ENCODE measurements around the gene DECR2. TPM values are rescaled to one million over a fixed set of nuclear protein-coding genes. Genes with fewer than 3 reads are reported as not detected.

DECR2 gene
- total and polyA plus RNA-seq, 10 of the 15 experiments (the other 5 are each of a cell fraction or from before 2014, with no cell fraction given), result 0.53 to 20.3 (median 6.0) TPM

- H3K27ac ChIP-seq (ENCODE audit: control insufficient read depth, insufficient read depth), result no peak overlapping the region
- no peaks in the 10 kb centered on the region for H3K9me3 ChIP-seq (replicated peaks; ENCODE audit: control insufficient read depth, insufficient read depth, low read length)
- BruUV-seq (replicated peaks), result no TSS peak
- H2AFZ ChIP-seq (ENCODE audit: control insufficient read depth, low read depth, low read length), result no peak overlapping the region
- no peak overlapping the region for H3K4me3 ChIP-seq
- DNase-seq (ENCODE audit: low read depth, low spot score) (no peak), FAIRE-seq (no peak), ATAC-seq (no peak)
- in situ Hi-C loops (cut with MboI) (no loop called here), intact Hi-C loops (cut with micrococcal nuclease; ENCODE audit: unreplicated experiment) (no loop called here)
- H3K4me1 ChIP-seq (ENCODE audit: control insufficient read depth, insufficient read depth, low read length), result no peaks in the 10 kb centered on the region
- peaks cover 0 to 7% of the 10 kb centered on the region in 2 experiments; a peak in 2 of 4 replicates for H3K36me3 ChIP-seq (ENCODE audit: control insufficient read depth in 2 of 2, insufficient read depth in 2 of 2, low read length in 1 of 2)
- ChIA-PET RAD21 (ENCODE audit: unreplicated experiment) (no interaction called here), SMC1A (ENCODE audit: uncharacterized antibody, unreplicated experiment) (no interaction called here), POLR2A (no interaction called here), CTCF (no interaction called here)
- peaks cover 14% of the 10 kb centered on the region for H3K79me2 ChIP-seq (ENCODE audit: control insufficient read depth, insufficient read depth, low read length)
- H3K9ac ChIP-seq (ENCODE audit: control insufficient read depth, insufficient read depth, low read length), result no peak overlapping the region
- H4K20me1 ChIP-seq (ENCODE audit: control insufficient read depth, insufficient read depth), result no peaks in the 10 kb centered on the region
- WGBS (ENCODE audit: insufficient coverage, insufficient replicate concordance, low lambda C conversion rate, missing lambda C conversion rate), result 79% methylated on average over 21 of the region's 42 CpGs
- H3K4me2 ChIP-seq (ENCODE audit: control insufficient read depth, insufficient read depth), result no peak overlapping the region
- H3K27me3 ChIP-seq (replicated peaks in 1 of 2; ENCODE audit: control insufficient read depth in 2 of 2, insufficient read depth in 2 of 2, low read length in 1 of 2), result no peaks in the 10 kb centered on the region
- TF ChIP-seq PRDM15 (CRISPR knock-in tag; IDR thresholded peaks at IDR 0.05) (no peak), BMI1 (IDR thresholded peaks at IDR 0.05; ENCODE audit: borderline replicate concordance) (no peak), ZBTB4 (CRISPR knock-in tag; IDR thresholded peaks at IDR 0.05) (no peak), BCLAF1 (IDR thresholded peaks at IDR 0.05) (no peak), RAD21 (IDR thresholded peaks at IDR 0.05; ENCODE audit: insufficient read depth, low read depth, low read length) (no peak), BCL11A (IDR thresholded peaks at IDR 0.05; ENCODE audit: low read depth, low read length) (no peak), MTA3 (IDR thresholded peaks at IDR 0.05; ENCODE audit: borderline replicate concordance, low read length) (no peak), RAD51 (IDR thresholded peaks at IDR 0.05) (no peak), CTCF (IDR thresholded peaks at IDR 0.05 in 2 of 3, conservative IDR thresholded peaks at IDR 0.05 in 1 of 3; ENCODE audit: control insufficient read depth in 2 of 3, extremely low read depth in 1 of 3, insufficient read depth in 1 of 3, low read depth in 3 of 3, low read length in 3 of 3) (no peak), PML (IDR thresholded peaks at IDR 0.05; ENCODE audit: low read length) (no peak), RB1 (IDR thresholded peaks at IDR 0.05; ENCODE audit: borderline replicate concordance) (no peak), TBL1XR1 (IDR thresholded peaks at IDR 0.05; ENCODE audit: low read depth, low read length) (no peak), CREM (IDR thresholded peaks at IDR 0.05; ENCODE audit: low read depth) (no peak)
These were observed 24.2 kb upstream of the DECR2 start for GRCh38 chr16:377419-377951.

Data from GM12878 (cell line).